H1 (cell line): ENCODE data around the gene R3HCC1L. TPM values are rescaled to one million over a fixed set of nuclear protein-coding genes. Genes with fewer than 3 reads are reported as not detected.

Experiments used
- CTCF ChIA-PET: fragments of 300-600 bp; sonication (Branson Sonifier 250); formaldehyde crosslinking; loops from one replicate; lab custom pipeline; 2021; ENCODE audit not compliant: partially characterized antibody; lab: Charles Lee
- POLR2A ChIA-PET: fragments of 300-600 bp; sonication (Branson Sonifier 250); formaldehyde crosslinking; loops from one replicate; lab custom pipeline; 2021; ENCODE audit warnings: inconsistent platforms; ENCODE audit not compliant: partially characterized antibody; lab: Charles Lee
- DNase-seq, 2 experiments: peaks; one replicate each; pipeline versions ENCODE4 v3.0.0 to v3.0.0-alpha.2; 2010 to 2022; ENCODE audit warnings: low spot score in 2 of 2, low read depth in 1 of 2, mixed read lengths in 1 of 2
- FAIRE-seq: peaks from 2 replicates; lab custom pipeline; 2011; peaks lifted over from hg19 to GRCh38; lab: Jason Lieb, UNC
- H2AFZ ChIP-seq: 2 replicates; pipeline ENCODE4 v1.8.1; 2012; ENCODE audit warnings: low read length, inconsistent platforms
- H2AK5ac ChIP-seq: 2 replicates; pipeline ENCODE4 v1.6.1; 2013; ENCODE audit warnings: low read depth, low read length
- H2BK120ac ChIP-seq: replicated peaks from 2 replicates; pipeline ENCODE3; 2013; ENCODE audit warnings: low read depth, low read length, inconsistent platforms
- H2BK12ac ChIP-seq: 2 replicates; pipeline ENCODE4 v1.6.1; 2013; ENCODE audit warnings: low read depth, low read length
- H2BK15ac ChIP-seq: 2 replicates; pipeline ENCODE4 v1.6.1; 2013; ENCODE audit warnings: low read length
- H2BK20ac ChIP-seq: 2 replicates; pipeline ENCODE4 v1.6.1; 2013; ENCODE audit warnings: low read length
- H2BK5ac ChIP-seq: 2 replicates; pipeline ENCODE4 v1.6.1; 2013; ENCODE audit warnings: low read depth, low read length
- H3K14ac ChIP-seq: 2 replicates; pipeline ENCODE4 v1.6.1; 2013; ENCODE audit warnings: inconsistent platforms; ENCODE audit not compliant: insufficient read length
- H3K18ac ChIP-seq: 2 replicates; pipeline ENCODE4 v1.6.1; 2013; ENCODE audit warnings: low read length; ENCODE audit errors: extremely low read depth
- H3K23ac ChIP-seq: 2 replicates; pipeline ENCODE4 v1.6.1; 2013; ENCODE audit warnings: inconsistent platforms; ENCODE audit not compliant: insufficient read length
- H3K23me2 ChIP-seq: 2 replicates; pipeline ENCODE4 v1.6.1; 2013; ENCODE audit warnings: low read depth, low read length
- H3K27ac ChIP-seq: 2 replicates; pipeline ENCODE4 v1.6.1; 2011; ENCODE audit warnings: low read depth, low read length, inconsistent platforms
- H3K27me3 ChIP-seq, 4 experiments: replicated peaks in 1 of 4; 1 replicate in 1 of 4; 2 replicates in 3 of 4; pipeline versions ENCODE4 v1.6.1 to v1.8.1; 2011 to 2013; ENCODE audit warnings: low read length in 3 of 4, mild to moderate bottlenecking in 3 of 4, inconsistent platforms in 2 of 4, mixed read lengths in 2 of 4, moderate library complexity in 1 of 4; ENCODE audit not compliant: control insufficient read depth in 3 of 4, insufficient read depth in 3 of 4; ENCODE audit errors: extremely low read depth in 1 of 4
- H3K36me3 ChIP-seq, 4 experiments: 2 replicates each; pipeline versions ENCODE4 v1.6.1 to v1.8.1; 2011 to 2013; ENCODE audit warnings: mild to moderate bottlenecking in 4 of 4, low read length in 3 of 4, moderate library complexity in 2 of 4, control low read depth in 1 of 4, inconsistent platforms in 1 of 4; ENCODE audit not compliant: insufficient read depth in 4 of 4, control insufficient read depth in 2 of 4
- H3K4ac ChIP-seq: replicated peaks from 2 replicates; pipeline ENCODE3; 2013; ENCODE audit warnings: low read length, low read depth, mixed read lengths, inconsistent platforms; ENCODE audit not compliant: insufficient read length
- H3K4me1 ChIP-seq, 4 experiments: replicated peaks in 1 of 4; 1 replicate in 1 of 4; 2 replicates in 3 of 4; pipeline versions ENCODE4 v1.6.1 to v1.8.1; 2011 to 2013; ENCODE audit warnings: low read length in 3 of 4, inconsistent platforms in 2 of 4, mixed read lengths in 1 of 4; ENCODE audit not compliant: insufficient read depth in 4 of 4, control insufficient read depth in 3 of 4
- H3K4me2 ChIP-seq, 2 experiments: 2 replicates each; pipeline versions ENCODE4 v1.6.1 to v1.8.1; 2011 to 2013; ENCODE audit warnings: low read depth in 2 of 2, low read length in 2 of 2, control low read depth in 1 of 2, inconsistent platforms in 1 of 2, mild to moderate bottlenecking in 1 of 2; ENCODE audit not compliant: insufficient read depth in 1 of 2
- H3K4me3 ChIP-seq, 4 experiments: fragments of 200-600, 300-600 bp in 1 of 4; sonication (generic), shearing (Covaris generic), sonication (Bioruptor Twin) in 1 of 4; 2 replicates each; pipeline versions ENCODE4 v1.5.1 to v1.8.1; 2011 to 2016; ENCODE audit warnings: low read length in 4 of 4, low read depth in 3 of 4, control low read depth in 2 of 4, inconsistent platforms in 2 of 4, mild to moderate bottlenecking in 2 of 4, mixed read lengths in 1 of 4, moderate library complexity in 1 of 4; ENCODE audit not compliant: insufficient read depth in 2 of 4; ENCODE audit errors: extremely low read depth in 1 of 4
- H3K56ac ChIP-seq: replicated peaks from 2 replicates; pipeline ENCODE3; 2013; ENCODE audit warnings: low read depth, mild to moderate bottlenecking, mixed read lengths, low read length, inconsistent platforms; ENCODE audit not compliant: insufficient read length
- H3K79me1 ChIP-seq: 2 replicates; pipeline ENCODE4 v1.6.1; 2013; ENCODE audit warnings: low read depth, low read length, control low read depth
- H3K79me2 ChIP-seq, 2 experiments: 2 replicates each; pipeline versions ENCODE4 v1.6.1 to v1.8.1; 2012 to 2013; ENCODE audit warnings: low read length in 2 of 2, mild to moderate bottlenecking in 2 of 2, inconsistent platforms in 1 of 2; ENCODE audit not compliant: insufficient read depth in 2 of 2, control insufficient read depth in 1 of 2
- H3K9ac ChIP-seq, 4 experiments: replicated peaks in 1 of 4; 1 replicate in 1 of 4; 2 replicates in 3 of 4; pipeline versions ENCODE4 v1.6.1 to v1.8.1; 2011 to 2013; ENCODE audit warnings: low read depth in 3 of 4, low read length in 3 of 4, control low read depth in 2 of 4, mild to moderate bottlenecking in 2 of 4, moderate library complexity in 2 of 4, inconsistent platforms in 1 of 4; ENCODE audit errors: extremely low read depth in 1 of 4
- H3K9me3 ChIP-seq, 2 experiments: 2 replicates each; pipeline versions ENCODE4 v1.6.1 to v1.8.1; 2012 to 2013; ENCODE audit warnings: mild to moderate bottlenecking in 2 of 2, moderate library complexity in 2 of 2, control low read depth in 1 of 2, inconsistent platforms in 1 of 2, low read depth in 1 of 2, low read length in 1 of 2, mixed read lengths in 1 of 2; ENCODE audit not compliant: insufficient read depth in 2 of 2
- H4K20me1 ChIP-seq, 2 experiments: replicated peaks in 1 of 2; 2 replicates each; pipeline versions ENCODE3 to v1.8.1; 2011 to 2013; ENCODE audit warnings: inconsistent platforms in 2 of 2, low read length in 2 of 2, mild to moderate bottlenecking in 1 of 2; ENCODE audit not compliant: insufficient read depth in 2 of 2, control insufficient read depth in 1 of 2
- H4K5ac ChIP-seq: 2 replicates; pipeline ENCODE4 v1.6.1; 2013; ENCODE audit warnings: low read length, low read depth, mixed read lengths, inconsistent platforms; ENCODE audit not compliant: insufficient read length
- H4K8ac ChIP-seq: 2 replicates; pipeline ENCODE4 v1.8.0; 2013; ENCODE audit warnings: mild to moderate bottlenecking, moderate library complexity, low read length, inconsistent platforms; ENCODE audit not compliant: insufficient read depth; ENCODE audit errors: extremely low read depth
- H4K91ac ChIP-seq: replicated peaks from 2 replicates; pipeline ENCODE3; 2013; ENCODE audit warnings: low read length, mixed read lengths, inconsistent platforms; ENCODE audit not compliant: insufficient read length
- CTBP2 ChIP-seq: IDR thresholded peaks from 2 replicates; pipeline ENCODE4 v1.7.0; 2011; ENCODE audit warnings: borderline replicate concordance, mild to moderate bottlenecking, moderate library complexity, mixed read lengths, low read length; ENCODE audit not compliant: insufficient read depth, insufficient read length
- KDM1A ChIP-seq: fragments of 200-600, 300-600 bp; sonication (generic); IDR thresholded peaks from 2 replicates; pipeline ENCODE4 v1.7.1; 2016; ENCODE audit warnings: mild to moderate bottlenecking, low read length, borderline replicate concordance
- SP4 ChIP-seq: IDR thresholded peaks from 2 replicates; pipeline ENCODE4 v1.6.1; 2012; ENCODE audit warnings: low read length, inconsistent platforms
- WGBS, 2 experiments: shearing (Covaris generic) in 1 of 2; methylation state at CpG; one replicate each; pipeline versions ENCODE4 v1.1.6 to v1.1.7; 2013 to 2015; ENCODE audit warnings: low lambda C conversion rate in 2 of 2, mixed read lengths in 2 of 2, inconsistent platforms in 1 of 2, low coverage in 1 of 2, missing lambda C conversion rate in 1 of 2; ENCODE audit not compliant: insufficient replicate concordance in 2 of 2, insufficient coverage in 1 of 2, insufficient read length in 1 of 2; ENCODE audit errors: extremely low coverage in 1 of 2, missing lambda C conversion rate in 1 of 2; 5-methylcytosine and 5-hydroxymethylcytosine counted together
- polyA plus RNA-seq, 7 experiments: library from polyadenylated mRNA; depleted of rRNA in 3 of 7; stranded (reverse) in 5 of 7; unstranded in 2 of 7; fragments of >200 nt in 5 of 7; fragments of 200-250 nt in 2 of 7; gene quantifications; 1 replicate in 5 of 7; 2 replicates in 1 of 7; 4 replicates in 1 of 7; pipeline versions ENCODE4 v1.2.1 to v1.2.3, GENCODE V29; 2011 to 2013; ENCODE audit warnings: missing spikeins in 2 of 7, mixed read lengths in 2 of 7
- total RNA-seq: library from RNA; stranded (reverse); fragmentation: NEBNext Ultra II Directional; extraction: Animal tissue kit (Norgen Biotek cat#: 25700); gene quantifications from 2 replicates; pipeline ENCODE4 v1.2.1, GENCODE V29; 2021

Gene R3HCC1L
- total and polyA plus RNA-seq, 2 of the 8 experiments (the other 6 are each of a cell fraction or from before 2014, with no cell fraction given), result 6.9 to 13.9 TPM

DNA sequence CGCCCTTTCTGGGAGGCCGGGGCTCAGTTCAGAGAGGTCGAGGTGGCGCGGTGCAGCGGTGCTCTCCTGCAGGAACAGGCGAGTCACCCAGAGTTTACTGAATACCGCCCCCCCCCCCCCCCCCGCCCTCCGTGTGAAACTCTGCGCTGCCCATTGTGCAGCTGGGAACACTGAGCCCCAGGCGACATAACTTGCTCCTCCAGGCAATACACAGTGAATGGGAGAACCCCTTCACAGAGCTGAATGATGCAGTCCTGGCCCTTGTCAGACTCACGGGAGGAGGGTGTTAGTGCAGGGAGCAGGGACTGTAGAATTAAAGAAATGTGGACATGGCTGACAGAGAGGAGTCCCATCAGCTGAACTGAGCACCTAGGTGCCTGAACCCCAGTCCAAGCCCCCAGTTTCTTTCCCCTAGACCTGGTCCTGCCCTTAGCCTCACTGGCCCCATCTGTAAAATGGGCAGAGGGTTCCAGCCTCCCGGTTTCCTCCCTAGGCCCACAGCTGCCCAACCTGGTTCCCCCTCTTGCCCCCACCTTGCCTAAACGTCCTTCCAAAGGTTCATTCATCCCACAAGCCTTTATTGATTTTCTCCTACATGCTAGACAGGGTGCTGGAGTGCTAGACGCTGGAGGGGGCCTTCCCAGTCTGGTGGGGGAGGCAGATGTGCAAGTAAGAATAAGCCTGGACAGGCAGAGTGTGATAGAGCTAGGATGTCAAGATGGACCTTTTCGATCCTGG lies 134.4 kb downstream of the R3HCC1L start:
- Histone ChIP-seq H2BK120ac (no peak overlapping the region), H4K91ac (no peak overlapping the region), H2BK5ac (no peak overlapping the region), H3K4me1 (peaks cover 0 to 16% (median 9%) of the 10 kb centered on the region in 4 experiments; a peak in 6 of 7 replicates)
- TF ChIP-seq KDM1A (peak; percentile 93), CTBP2 (no peak), SP4 (no peak)
- TF ChIP-seq, all 59 proteins: peak for 1
- DNase-seq (no peak), FAIRE-seq (no peak)
- Histone ChIP-seq H4K5ac (no peak overlapping the region), H3K14ac (no peak overlapping the region), H3K4me3 (peak overlapping the region; percentile 45 to 67 (median 56)), H3K4ac (no peak overlapping the region), H2BK20ac (no peak overlapping the region), H3K9me3 (no peaks in the 10 kb centered on the region), H3K36me3 (no peaks in the 10 kb centered on the region), H3K27ac (no peak overlapping the region), H4K20me1 (no peaks in the 10 kb centered on the region), H2AFZ (peak overlapping the region; percentile 90; the same call in 1 of the 2 replicates), H3K27me3 (peaks cover 0 to 12% (median 5%) of the 10 kb centered on the region in 4 experiments; a peak in 4 of 7 replicates), H2BK12ac (no peak overlapping the region), H3K79me2 (no peaks in the 10 kb centered on the region), H3K56ac (no peak overlapping the region), H2BK15ac (no peak overlapping the region), H3K4me2 (peak overlapping the region; percentile 71 to 89), H3K23ac (no peak overlapping the region), H3K23me2 (peaks cover 2% of the 10 kb centered on the region; the same call in 1 of the 2 replicates), H3K9ac (no peak overlapping the region), H2AK5ac (no peak overlapping the region), H4K8ac (no peak overlapping the region), H3K18ac (no peak overlapping the region; the same call in 1 of the 2 replicates), H3K79me1 (no peaks in the 10 kb centered on the region)
- WGBS, 2 experiments, result 37% methylated on average over 13 of the region's 17 CpGs; no CpG with 5 or more reads in 1 of the 2 experiments
- ChIA-PET POLR2A (interaction anchor here (0.9 kb wide), 1 partner anchor 20 kb away, joined by 4 read pairs; no protein-coding TSS in a partner anchor), CTCF (interaction anchor here (0.6 to 3.8 kb wide), 15 partner anchors 11 to 157 kb away, joined by 3 to 24 read pairs (median 4); no protein-coding TSS in a partner anchor)
